Activated T-helper 2 cell treated with anti-CD3 and anti-CD28 coated beads, Interferon-gamma antibody, Interleukin-2, Interleukin-4, amounts not matched to agents 10 μg/mL and 5 μg/mL and 100 μg/mL, durations not matched to agents 14 hours and 24 hours and 36 hours (primary cell): ENCODE measurements around the gene VWA8. TPM values are rescaled to one million over a fixed set of nuclear protein-coding genes. Genes with fewer than 3 reads are reported as not detected.
"Not testable (repeated sequence)": the region's sequence is repeated elsewhere in the genome, so short reads cannot be mapped to it uniquely, and the experiment has no call there.

Experiments used
- DNase-seq: peaks from one replicate; pipeline ENCODE4 v3.0.0; 2021; ENCODE audit warnings: low spot score
- H3K27ac Mint-ChIP-seq: one replicate; pipeline ENCODE4 v1.8.0; 2021; ENCODE audit warnings: mixed read lengths
- H3K27me3 Mint-ChIP-seq: one replicate; pipeline ENCODE4 v1.8.0; 2021; ENCODE audit warnings: low read depth, mixed read lengths
- H3K36me3 Mint-ChIP-seq: one replicate; pipeline ENCODE4 v1.8.0; 2021; ENCODE audit warnings: low read depth, mixed read lengths
- H3K4me1 Mint-ChIP-seq: one replicate; pipeline ENCODE4 v1.8.0; 2021; ENCODE audit warnings: low read depth, mixed read lengths
- H3K4me3 Mint-ChIP-seq: one replicate; pipeline ENCODE4 v1.8.0; 2021; ENCODE audit warnings: low read depth, mild to moderate bottlenecking, moderate library complexity, mixed read lengths
- H3K9me3 Mint-ChIP-seq: one replicate; pipeline ENCODE4 v1.8.0; 2021; ENCODE audit warnings: mixed read lengths
- intact Hi-C: fragments of 100-400 bp; cut with micrococcal nuclease; formaldehyde crosslinking; loops from one replicate; pipeline ENCODE4 v1.15.1; 2023
- total RNA-seq: library from RNA; stranded (reverse); gene quantifications from 2 replicates; pipeline ENCODE4 v1.2.3, GENCODE V29; 2022

VWA8 gene
- total RNA-seq, 1 donor from 2014 or later = 21.7 TPM

- peaks cover 14% of the 10 kb centered on the region for H3K4me1 Mint-ChIP-seq
- no peaks in the 10 kb centered on the region for H3K27me3 Mint-ChIP-seq
- H3K27ac Mint-ChIP-seq = no peak overlapping the region
- peaks cover 5% of the 10 kb centered on the region for H3K36me3 Mint-ChIP-seq
- no peak overlapping the region for H3K4me3 Mint-ChIP-seq
- intact Hi-C loops = loop anchor here (10.0 kb wide), 1 partner anchor 139 kb away; no protein-coding TSS in a partner anchor
- no peaks in the 10 kb centered on the region for H3K9me3 Mint-ChIP-seq
- no peak for DNase-seq
These were observed 195.1 kb downstream of the VWA8 start for GRCh38 chr13:41765813-41766212.

DNA sequence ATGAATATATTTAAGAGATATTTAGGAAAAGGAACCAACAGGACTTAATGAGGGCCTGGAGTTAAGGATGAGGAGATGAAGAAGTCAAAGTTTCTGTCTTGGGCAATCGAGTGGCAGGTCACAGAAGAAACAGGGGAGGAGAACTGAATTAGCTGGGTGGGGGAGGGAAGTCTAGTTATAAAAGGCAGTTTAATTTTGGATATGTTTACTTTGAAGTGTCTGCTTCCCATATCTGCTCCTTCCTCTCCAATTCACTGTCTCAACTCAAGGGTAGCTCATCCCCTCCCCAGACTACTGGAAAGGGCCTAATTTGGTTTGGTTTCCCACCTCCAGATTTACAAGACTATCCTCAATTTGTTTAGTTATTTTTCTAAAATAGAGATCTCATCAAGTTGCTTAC lies 195.9 kb downstream of the VWA8 start:
- Mint-ChIP-seq H3K27ac (no peak overlapping the region), H3K9me3 (no peaks in the 10 kb centered on the region), H3K4me3 (no peak overlapping the region), H3K4me1 (peaks cover 14% of the 10 kb centered on the region), H3K27me3 (no peaks in the 10 kb centered on the region), H3K36me3 (peaks cover 8% of the 10 kb centered on the region)
- DNase-seq = no peak
- intact Hi-C loops = loop anchor here (10.0 kb wide), 1 partner anchor 140 kb away; no protein-coding TSS in a partner anchor

GRCh38 chr13:41764558-41764957 lies 196.4 kb downstream of the VWA8 start:
- Mint-ChIP-seq H3K27ac (no peak overlapping the region), H3K27me3 (no peaks in the 10 kb centered on the region), H3K4me3 (no peak overlapping the region), H3K36me3 (peaks cover 10% of the 10 kb centered on the region), H3K4me1 (peaks cover 14% of the 10 kb centered on the region), H3K9me3 (no peaks in the 10 kb centered on the region)
- no peak for DNase-seq
- intact Hi-C loops = loop anchor here (10.0 kb wide), 1 partner anchor 140 kb away; no protein-coding TSS in a partner anchor

- peaks cover 15% of the 10 kb centered on the region for H3K36me3 Mint-ChIP-seq
- no peak for DNase-seq
- H3K9me3 Mint-ChIP-seq = no peaks in the 10 kb centered on the region
- H3K4me1 Mint-ChIP-seq = peaks cover 14% of the 10 kb centered on the region
- H3K27me3 Mint-ChIP-seq = no peaks in the 10 kb centered on the region
- H3K4me3 Mint-ChIP-seq = no peak overlapping the region
- intact Hi-C loops = loop anchor here (10.0 kb wide), 1 partner anchor 141 kb away; no protein-coding TSS in a partner anchor
- no peak overlapping the region for H3K27ac Mint-ChIP-seq
These were observed 197.1 kb downstream of the VWA8 start for GRCh38 chr13:41763782-41764181.

- DNase-seq = no peak
- intact Hi-C loops = loop anchor here (10.0 kb wide), 1 partner anchor 142 kb away; no protein-coding TSS in a partner anchor
- peaks cover 18% of the 10 kb centered on the region for H3K36me3 Mint-ChIP-seq
- no peak overlapping the region for H3K27ac Mint-ChIP-seq
- H3K27me3 Mint-ChIP-seq = no peaks in the 10 kb centered on the region
- H3K4me3 Mint-ChIP-seq = no peak overlapping the region
- H3K4me1 Mint-ChIP-seq = peaks cover 14% of the 10 kb centered on the region
- H3K9me3 Mint-ChIP-seq = no peaks in the 10 kb centered on the region
These were observed 198.1 kb downstream of the VWA8 start for GRCh38 chr13:41762796-41763195.

GRCh38 chr13:41756198-41756880 lies 204.6 kb downstream of the VWA8 start:
- H3K27ac Mint-ChIP-seq = no peak overlapping the region
- no peak overlapping the region for H3K4me3 Mint-ChIP-seq
- H3K9me3 Mint-ChIP-seq = peaks cover 4% of the 10 kb centered on the region
- peaks cover 30% of the 10 kb centered on the region for H3K36me3 Mint-ChIP-seq
- no peaks in the 10 kb centered on the region for H3K4me1 Mint-ChIP-seq
- no peaks in the 10 kb centered on the region for H3K27me3 Mint-ChIP-seq
- no peak for DNase-seq
- intact Hi-C loops = no loop called here

- no peak overlapping the region for H3K4me3 Mint-ChIP-seq
- intact Hi-C loops = no loop called here
- no peak for DNase-seq
- no peaks in the 10 kb centered on the region for H3K27me3 Mint-ChIP-seq
- H3K36me3 Mint-ChIP-seq = peaks cover 50% of the 10 kb centered on the region
- H3K27ac Mint-ChIP-seq = no peak overlapping the region
- H3K4me1 Mint-ChIP-seq = no peaks in the 10 kb centered on the region
- peaks cover 25% of the 10 kb centered on the region for H3K9me3 Mint-ChIP-seq
These were observed 209.0 kb downstream of the VWA8 start for GRCh38 chr13:41751734-41752445.

DNA sequence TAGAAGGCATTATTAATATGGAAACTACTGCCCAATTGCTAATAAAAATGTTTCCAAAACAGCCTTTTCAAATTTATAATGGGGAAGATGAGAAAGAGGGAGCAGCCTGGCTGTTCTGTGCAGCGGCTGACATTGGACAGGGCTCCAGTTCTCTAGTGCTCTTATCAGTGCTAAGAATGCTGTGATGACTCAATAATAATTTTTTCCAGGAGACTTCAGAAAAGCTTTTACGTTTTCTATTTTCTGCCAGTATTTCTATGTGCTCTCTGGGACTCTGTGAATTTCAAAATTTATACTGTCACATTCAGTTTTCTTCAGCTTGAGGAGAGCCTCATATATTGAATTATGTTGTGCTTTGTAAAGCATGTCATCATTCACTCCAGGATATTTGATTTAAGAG lies 209.6 kb downstream of the VWA8 start:
- Mint-ChIP-seq H3K36me3 (peaks cover 54% of the 10 kb centered on the region), H3K9me3 (peaks cover 29% of the 10 kb centered on the region), H3K27me3 (no peaks in the 10 kb centered on the region), H3K27ac (no peak overlapping the region), H3K4me3 (no peak overlapping the region), H3K4me1 (no peaks in the 10 kb centered on the region)
- intact Hi-C loops = no loop called here
- no peak for DNase-seq

GRCh38 chr13:41746259-41746658 lies 214.7 kb downstream of the VWA8 start:
- Mint-ChIP-seq H3K9me3 (peaks cover 29% of the 10 kb centered on the region), H3K36me3 (peaks cover 48% of the 10 kb centered on the region)
- intact Hi-C loops = loop anchor here (10.0 kb wide), 1 partner anchor 61 kb away; no protein-coding TSS in a partner anchor

DNA sequence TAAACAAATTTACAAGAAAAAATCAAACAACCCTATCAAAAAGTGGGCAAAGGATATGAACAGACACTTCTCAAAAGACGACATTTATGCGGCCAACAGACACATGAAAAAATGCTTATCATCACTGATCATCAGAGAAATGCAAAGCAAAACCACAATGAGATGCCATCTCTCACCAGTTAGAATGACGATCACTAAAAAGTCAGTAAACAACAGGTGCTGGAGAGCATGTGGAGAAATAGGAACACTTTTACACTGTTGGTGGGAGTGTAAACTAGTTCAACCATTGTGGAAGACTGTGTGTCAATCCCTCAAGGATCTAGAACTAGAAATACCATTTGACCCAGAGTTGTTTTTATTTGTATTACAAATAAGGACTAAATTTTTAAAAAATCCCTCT lies 215.4 kb downstream of the VWA8 start:
- H3K27ac Mint-ChIP-seq = not testable (repeated sequence)

More at GRCh38 chr13:41746259-41746658, 214.7 kb downstream of the VWA8 start:
- Mint-ChIP-seq H3K27ac (no peak overlapping the region), H3K4me1 (no peaks in the 10 kb centered on the region), H3K4me3 (no peak overlapping the region), H3K27me3 (no peaks in the 10 kb centered on the region)
- DNase-seq = no peak

GRCh38 chr13:41742917-41743552 lies 217.9 kb downstream of the VWA8 start:
- Mint-ChIP-seq H3K9me3 (peaks cover 13% of the 10 kb centered on the region), H3K27ac (no peak overlapping the region), H3K4me1 (no peaks in the 10 kb centered on the region), H3K36me3 (peaks cover 22% of the 10 kb centered on the region), H3K4me3 (no peak overlapping the region), H3K27me3 (no peaks in the 10 kb centered on the region)
- no peak for DNase-seq
- intact Hi-C loops = loop anchor here (10.0 kb wide), 1 partner anchor 58 kb away; no protein-coding TSS in a partner anchor

More for the DNA sequence above, 215.4 kb downstream of the VWA8 start:
- H3K9me3 Mint-ChIP-seq = peaks cover 29% of the 10 kb centered on the region
- peaks cover 47% of the 10 kb centered on the region for H3K36me3 Mint-ChIP-seq
- not testable (repeated sequence) for H3K4me3 Mint-ChIP-seq, H3K27me3 Mint-ChIP-seq, H3K4me1 Mint-ChIP-seq, DNase-seq
- intact Hi-C loops = loop anchor here (10.0 kb wide), 1 partner anchor 61 kb away; no protein-coding TSS in a partner anchor

- Mint-ChIP-seq H3K27me3 (no peaks in the 10 kb centered on the region), H3K4me3 (no peak overlapping the region), H3K9me3 (no peaks in the 10 kb centered on the region), H3K4me1 (no peaks in the 10 kb centered on the region), H3K36me3 (peaks cover 3% of the 10 kb centered on the region), H3K27ac (no peak overlapping the region)
- DNase-seq = no peak
- intact Hi-C loops = loop anchor here (10.0 kb wide), 1 partner anchor 56 kb away; no protein-coding TSS in a partner anchor
These were observed 220.4 kb downstream of the VWA8 start for GRCh38 chr13:41740479-41740878.
